Measurements from ENCODE around the gene ITGB1. TPM values are rescaled to one million over a fixed set of nuclear protein-coding genes. Genes with fewer than 3 reads are reported as not detected.

Gene ITGB1
- total and polyA plus RNA-seq, 9 of the 15 experiments (the other 6 are each of a cell fraction or from before 2014, with no cell fraction given) = 40.2 to 194 (median 155) TPM

GRCh38 chr10:32958085-32959005, at the start of gene ITGB1 (continued):
- TF ChIP-seq PCBP2 (IDR thresholded peaks at IDR 0.05; ENCODE audit: low read depth, low read length, poor library complexity, severe bottlenecking) = no peak
- TF ChIP-seq CAMTA2 (CRISPR knock-in tag; conservative IDR thresholded peaks at IDR 0.05) = no peak
- 0 out of 2 replicates have a peak, but pooled peaks have one; percentile 1 for TF ChIP-seq ZSCAN32 (CRISPR knock-in tag; IDR thresholded peaks at IDR 0.05)
- TF ChIP-seq CHD4 (IDR thresholded peaks at IDR 0.05; ENCODE audit: insufficient read depth, insufficient replicate concordance, low read depth, low read length, poor library complexity, severe bottlenecking) = no peak
- peak; percentile 57 for TF ChIP-seq ARID1B (IDR thresholded peaks at IDR 0.05)
- no peak for TF ChIP-seq KDM2B (CRISPR knock-in tag; IDR thresholded peaks at IDR 0.05)
- no peak for TF ChIP-seq SMARCB1 (IDR thresholded peaks at IDR 0.05; ENCODE audit: insufficient read length, low read depth)
- TF ChIP-seq KDM4B (IDR thresholded peaks at IDR 0.05; ENCODE audit: borderline replicate concordance in 2 of 2, low read depth in 1 of 2) = peak in 1 of 2 experiments; percentile 66; a peak in 1 of 4 replicates
- TF ChIP-seq RAD51 (IDR thresholded peaks at IDR 0.05; ENCODE audit: borderline replicate concordance, low read depth) = peak; percentile 55; the same call in 1 of the 2 replicates
- no peak for TF ChIP-seq ZNF589 (CRISPR knock-in tag; IDR thresholded peaks at IDR 0.05; ENCODE audit: low read depth)
- TF ChIP-seq ZNF77 (CRISPR knock-in tag; IDR thresholded peaks at IDR 0.05) = no peak
- peak in 1 of 2 experiments; percentile 68; a peak in 1 of 4 replicates for TF ChIP-seq HDAC1 (IDR thresholded peaks at IDR 0.05)
- TF ChIP-seq HNRNPK (IDR thresholded peaks at IDR 0.05; ENCODE audit: low read depth, low read length, poor library complexity, severe bottlenecking) = peak; percentile 11
- TF ChIP-seq CEBPB (tag; IDR thresholded peaks at IDR 0.05) = no peak
- TF ChIP-seq CREBBP (IDR thresholded peaks at IDR 0.05; ENCODE audit: low read depth, low read length) = no peak
- TF ChIP-seq FIP1L1 (IDR thresholded peaks at IDR 0.05; ENCODE audit: low read depth, low read length, poor library complexity, severe bottlenecking) = no peak
- no peak for TF ChIP-seq PREB (CRISPR knock-in tag; IDR thresholded peaks at IDR 0.05)
- no peak for TF ChIP-seq ZNF232 (CRISPR knock-in tag; IDR thresholded peaks at IDR 0.05)
- no peak for TF ChIP-seq FOXJ3 (CRISPR knock-in tag; IDR thresholded peaks at IDR 0.05)
- no peak for TF ChIP-seq ZNF197 (CRISPR knock-in tag; IDR thresholded peaks at IDR 0.05; ENCODE audit: low read depth)
- no peak for TF ChIP-seq MEF2A (IDR thresholded peaks at IDR 0.05; ENCODE audit: control insufficient read depth, low read depth, low read length)
- TF ChIP-seq CBFA2T3 (IDR thresholded peaks at IDR 0.05) = peak; percentile 16; the same call in 1 of the 2 replicates
- no peak for TF ChIP-seq KLF16 (IDR thresholded peaks at IDR 0.05)
- TF ChIP-seq TARDBP (IDR thresholded peaks at IDR 0.05) = 0 out of 2 replicates have a peak, but pooled peaks have one; percentile 13
- TF ChIP-seq ELF4 (CRISPR knock-in tag; IDR thresholded peaks at IDR 0.05) = no peak
- no peak for TF ChIP-seq FUS (optimal IDR thresholded peaks at IDR 0.05; ENCODE audit: low read depth, low read length)
- peak; percentile 85 for TF ChIP-seq POLR2B (IDR thresholded peaks at IDR 0.05; ENCODE audit: low read depth, partially characterized antibody)
- TF ChIP-seq ELK3 (CRISPR knock-in tag; IDR thresholded peaks at IDR 0.05) = no peak
- TF ChIP-seq SMAD3 (CRISPR knock-in tag; conservative IDR thresholded peaks at IDR 0.05) = no peak
